KMS-11 (cell line): ENCODE data around the gene MUC5AC.
"Not testable (repeated sequence)": the region's sequence is repeated elsewhere in the genome, so short reads cannot be mapped to it uniquely, and the experiment has no call there.

Source experiments
- H2AFZ ChIP-seq: fragments of 200-600 bp; sonication (generic); 2 replicates; pipeline ENCODE4 v1.6.1; 2016; ENCODE audit warnings: antibody characterized with exemption, mixed run types, low read depth
- H3K27ac ChIP-seq: fragments of 200-600 bp; sonication (generic); 2 replicates; pipeline ENCODE4 v1.6.1; 2016; ENCODE audit warnings: mild to moderate bottlenecking, mixed run types
- H3K27me3 ChIP-seq: fragments of 200-600 bp; sonication (generic); 2 replicates; pipeline ENCODE4 v1.6.1; 2017; ENCODE audit warnings: mild to moderate bottlenecking, low read depth, mixed run types, moderate library complexity; ENCODE audit not compliant: insufficient read depth
- H3K36me3 ChIP-seq: fragments of 200-600 bp; sonication (generic); 2 replicates; pipeline ENCODE4 v1.6.1; 2017; ENCODE audit warnings: mild to moderate bottlenecking, mixed run types; ENCODE audit not compliant: insufficient read depth
- H3K4me1 ChIP-seq: fragments of 200-600 bp; sonication (generic); 2 replicates; pipeline ENCODE4 v1.6.1; 2016; ENCODE audit warnings: mild to moderate bottlenecking, low read depth, mixed run types; ENCODE audit not compliant: poor library complexity, severe bottlenecking
- H3K4me2 ChIP-seq: fragments of 200-600 bp; sonication (generic); 2 replicates; pipeline ENCODE4 v1.7.0; 2016; ENCODE audit warnings: mild to moderate bottlenecking, mixed run types
- H3K4me3 ChIP-seq: fragments of 200-600 bp; sonication (generic); IDR thresholded peaks from 2 replicates; pipeline ENCODE4 v1.6.1; 2017; ENCODE audit warnings: low read depth, low read length, mixed read lengths; ENCODE audit not compliant: insufficient read depth
- H3K79me2 ChIP-seq: fragments of 200-600 bp; sonication (generic); 2 replicates; pipeline ENCODE4 v1.6.1; 2016; ENCODE audit warnings: low read depth, mixed run types; ENCODE audit not compliant: insufficient read depth
- H3K9ac ChIP-seq: fragments of 200-600 bp; sonication (generic); 2 replicates; pipeline ENCODE4 v1.6.1; 2016; ENCODE audit warnings: mild to moderate bottlenecking, mixed run types
- H4K20me1 ChIP-seq: fragments of 200-600 bp; sonication (generic); 2 replicates; pipeline ENCODE4 v1.6.1; 2016; ENCODE audit warnings: mild to moderate bottlenecking, mixed run types; ENCODE audit not compliant: insufficient read depth
- TF ChIP-seq, protein P1 (sequence below): fragments of 200-600 bp; sonication (generic); conservative IDR thresholded peaks from 2 replicates; pipeline ENCODE4 v1.6.1; 2017; ENCODE audit warnings: low read depth, mild to moderate bottlenecking, antibody characterized with exemption, low read length, moderate library complexity, mixed read lengths

Gene MUC5AC

GRCh38 chr11:1168721-1169161 lies 11.0 kb downstream of the MUC5AC start:
- Histone ChIP-seq H4K20me1 (no peaks in the 10 kb centered on the region), H3K4me1 (no peaks in the 10 kb centered on the region)
- TF ChIP-seq, protein P1, sequence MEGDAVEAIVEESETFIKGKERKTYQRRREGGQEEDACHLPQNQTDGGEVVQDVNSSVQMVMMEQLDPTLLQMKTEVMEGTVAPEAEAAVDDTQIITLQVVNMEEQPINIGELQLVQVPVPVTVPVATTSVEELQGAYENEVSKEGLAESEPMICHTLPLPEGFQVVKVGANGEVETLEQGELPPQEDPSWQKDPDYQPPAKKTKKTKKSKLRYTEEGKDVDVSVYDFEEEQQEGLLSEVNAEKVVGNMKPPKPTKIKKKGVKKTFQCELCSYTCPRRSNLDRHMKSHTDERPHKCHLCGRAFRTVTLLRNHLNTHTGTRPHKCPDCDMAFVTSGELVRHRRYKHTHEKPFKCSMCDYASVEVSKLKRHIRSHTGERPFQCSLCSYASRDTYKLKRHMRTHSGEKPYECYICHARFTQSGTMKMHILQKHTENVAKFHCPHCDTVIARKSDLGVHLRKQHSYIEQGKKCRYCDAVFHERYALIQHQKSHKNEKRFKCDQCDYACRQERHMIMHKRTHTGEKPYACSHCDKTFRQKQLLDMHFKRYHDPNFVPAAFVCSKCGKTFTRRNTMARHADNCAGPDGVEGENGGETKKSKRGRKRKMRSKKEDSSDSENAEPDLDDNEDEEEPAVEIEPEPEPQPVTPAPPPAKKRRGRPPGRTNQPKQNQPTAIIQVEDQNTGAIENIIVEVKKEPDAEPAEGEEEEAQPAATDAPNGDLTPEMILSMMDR: no peak

DNA sequence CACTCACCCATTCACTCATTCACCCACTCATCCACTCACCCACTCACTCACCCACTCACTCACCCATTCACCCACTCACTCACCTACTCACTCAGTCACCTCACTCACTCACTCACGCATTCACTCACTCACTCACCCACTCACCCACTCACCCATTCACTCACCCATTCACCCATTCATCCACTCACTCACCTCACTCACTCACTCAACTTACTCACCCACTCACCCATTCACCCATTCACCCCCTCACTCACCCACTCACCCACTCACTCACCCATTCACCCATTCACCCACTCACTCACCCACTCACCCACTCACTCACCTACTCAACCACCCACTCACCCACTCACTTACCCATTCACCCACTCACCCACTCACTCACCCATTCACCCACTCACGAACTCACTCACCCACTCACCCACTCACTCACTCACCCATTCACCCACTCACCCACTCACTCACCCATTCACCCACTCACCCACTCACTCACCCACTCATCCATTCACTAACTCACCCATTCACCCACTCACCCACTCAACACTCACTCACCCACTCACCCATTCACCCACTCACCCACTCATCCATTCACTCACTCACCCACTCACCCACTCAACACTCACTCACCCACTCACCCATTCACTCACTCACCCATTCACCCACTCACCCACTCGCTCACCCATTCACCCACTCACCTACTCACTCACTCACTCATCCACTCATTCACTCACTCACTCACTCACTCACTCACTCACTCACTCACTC lies 13.7 kb downstream of the MUC5AC start:
- Histone ChIP-seq H3K4me1 (no peaks in the 10 kb centered on the region), H3K36me3 (no peaks in the 10 kb centered on the region), H3K4me3 (no peak overlapping the region), H3K9ac (no peak overlapping the region), H4K20me1 (no peaks in the 10 kb centered on the region), H2AFZ (no peak overlapping the region), H3K79me2 (no peaks in the 10 kb centered on the region), H3K27ac (no peak overlapping the region), H3K4me2 (no peak overlapping the region), H3K27me3 (no peaks in the 10 kb centered on the region)
- TF ChIP-seq, protein P1: no peak

More at GRCh38 chr11:1168721-1169161, 11.0 kb downstream of the MUC5AC start:
- no peak overlapping the region for H3K27ac ChIP-seq
- no peak overlapping the region for H3K4me2 ChIP-seq
- no peaks in the 10 kb centered on the region for H3K79me2 ChIP-seq
- H3K9ac ChIP-seq: no peak overlapping the region
- no peaks in the 10 kb centered on the region for H3K36me3 ChIP-seq
- peaks cover 9% of the 10 kb centered on the region; the same call in 1 of the 2 replicates for H3K27me3 ChIP-seq
- H3K4me3 ChIP-seq: no peak overlapping the region
- H2AFZ ChIP-seq: no peak overlapping the region

- no peak overlapping the region for H3K4me3 ChIP-seq
- no peaks in the 10 kb centered on the region for H3K27me3 ChIP-seq
- H3K27ac ChIP-seq: no peak overlapping the region
- no peaks in the 10 kb centered on the region for H3K79me2 ChIP-seq
- H2AFZ ChIP-seq: no peak overlapping the region
- H3K9ac ChIP-seq: no peak overlapping the region
- H3K4me1 ChIP-seq: no peaks in the 10 kb centered on the region
- TF ChIP-seq, protein P1: no peak
- H3K4me2 ChIP-seq: no peak overlapping the region
- H4K20me1 ChIP-seq: no peaks in the 10 kb centered on the region
- no peaks in the 10 kb centered on the region for H3K36me3 ChIP-seq
These were observed 14.4 kb downstream of the MUC5AC start for GRCh38 chr11:1171985-1172728.

GRCh38 chr11:1172729-1173117 lies 15.0 kb downstream of the MUC5AC start:
- Histone ChIP-seq H2AFZ (no peak overlapping the region), H4K20me1 (no peaks in the 10 kb centered on the region), H3K36me3 (no peaks in the 10 kb centered on the region), H3K4me2 (no peak overlapping the region), H3K27ac (no peak overlapping the region), H3K4me3 (no peak overlapping the region), H3K9ac (no peak overlapping the region), H3K4me1 (no peaks in the 10 kb centered on the region), H3K79me2 (no peaks in the 10 kb centered on the region), H3K27me3 (peaks cover 3% of the 10 kb centered on the region; the same call in 1 of the 2 replicates)
- TF ChIP-seq, protein P1: no peak

- H3K36me3 ChIP-seq, H3K4me3 ChIP-seq: not testable (repeated sequence)
These were observed 15.6 kb downstream of the MUC5AC start for GRCh38 chr11:1173396-1173795.

More at GRCh38 chr11:1173396-1173795, 15.6 kb downstream of the MUC5AC start:
- H2AFZ ChIP-seq, H3K4me2 ChIP-seq, H3K27me3 ChIP-seq, H3K4me1 ChIP-seq, H3K79me2 ChIP-seq, H3K27ac ChIP-seq, H3K9ac ChIP-seq, H4K20me1 ChIP-seq: not testable (repeated sequence)
